IMR-90 (cell line): Measurements from ENCODE around the gene BNIP2.

Experiments
- CHD1 ChIP-seq: IDR thresholded peaks from 2 replicates; pipeline ENCODE4 v1.6.1; 2012; ENCODE audit warnings: low read depth, low read length, improper control_type of control experiment
- POLR2A ChIP-seq: IDR thresholded peaks from 2 replicates; pipeline ENCODE4 v1.6.1; 2012; ENCODE audit warnings: mild to moderate bottlenecking, low read depth, low read length
- SMC3 ChIP-seq: fragments of 150-350 bp; IDR thresholded peaks from 2 replicates; pipeline ENCODE4 v1.6.1; 2016; ENCODE audit warnings: low read depth, mild to moderate bottlenecking, antibody characterized with exemption, low read length, moderate library complexity

GRCh38 chr15:59725151-59725486 lies 36.0 kb upstream of the BNIP2 start:
- TF ChIP-seq CHD1: no peak
- no peak for TF ChIP-seq POLR2A
- TF ChIP-seq SMC3: no peak
